Cardiac fibroblast (primary cell): ENCODE results near the gene FAM177A1.

Source experiments
- DNase-seq, 2 donors: peaks; one replicate each; pipeline versions ENCODE4 v3.0.0 to v3.0.0-alpha.2; 2010; ENCODE audit warnings: low read depth in 2 of 2
- H3K4me3 ChIP-seq, 2 donors: replicated peaks in 1 of 2; 1 replicate in 1 of 2; 2 replicates in 1 of 2; pipeline ENCODE4 v1.5.1; 2011; ENCODE audit warnings: low read depth in 2 of 2, low read length in 2 of 2, mild to moderate bottlenecking in 2 of 2, moderate library complexity in 1 of 2
- CTCF ChIP-seq: IDR thresholded peaks from one replicate; pipeline ENCODE4 v1.5.1; 2011; ENCODE audit warnings: low read depth, mild to moderate bottlenecking, low read length, inconsistent platforms

The FAM177A1 gene

GRCh38 chr14:35044939-35045797 lies 904 bp upstream of the FAM177A1 start:
- H3K4me3 ChIP-seq, result peak overlapping the region; percentile 57 to 68
- peak; percentile 67 to 85 for DNase-seq
- no peak for TF ChIP-seq CTCF

- TF ChIP-seq CTCF, result no peak
- peak overlapping the region; percentile 57 to 68 for H3K4me3 ChIP-seq
- DNase-seq, result no peak
These were observed 349 bp upstream of the FAM177A1 start for GRCh38 chr14:35045798-35046047.

GRCh38 chr14:35046751-35047536 lies 872 bp downstream of the FAM177A1 start:
- TF ChIP-seq CTCF, result no peak
- peak in 1 of 2 donors; percentile 13 for DNase-seq
- peak overlapping the region; percentile 69 to 87 for H3K4me3 ChIP-seq

GRCh38 chr14:35047976-35048513 lies 2.0 kb downstream of the FAM177A1 start:
- no peak for DNase-seq
- no peak overlapping the region for H3K4me3 ChIP-seq
- no peak for TF ChIP-seq CTCF

GRCh38 chr14:35050652-35051051 lies 4.6 kb downstream of the FAM177A1 start:
- no peak overlapping the region for H3K4me3 ChIP-seq
- peak; percentile 77 to 82 for DNase-seq
- no peak for TF ChIP-seq CTCF

- DNase-seq, result peak; percentile 25 to 57
- no peak overlapping the region for H3K4me3 ChIP-seq
- no peak for TF ChIP-seq CTCF
These were observed 5.7 kb downstream of the FAM177A1 start for GRCh38 chr14:35051796-35052195.
